Measurements from ENCODE around the gene CCDC33.

Gene CCDC33

GRCh38 chr15:74362482-74362881 lies 126.4 kb downstream of the CCDC33 start:
- no peak for DNase-seq (ENCODE audit: low spot score)

GRCh38 chr15:74364936-74365597 lies 128.9 kb downstream of the CCDC33 start:
- DNase-seq (ENCODE audit: low spot score), result no peak

- no peak for DNase-seq (ENCODE audit: low spot score)
Observed at GRCh38 chr15:74365598-74366445, 129.7 kb downstream of the CCDC33 start.

- no peak for DNase-seq (ENCODE audit: low spot score)
Observed at GRCh38 chr15:74367296-74367854, 131.2 kb downstream of the CCDC33 start, which contains the start of gene CYP11A1. TSS of gene CYP11A1 (minus strand) at chr15:74367646. CDS start at chr15:74367585, 61 bp downstream.

GRCh38 chr15:74368121-74368520 lies 132.0 kb downstream of the CCDC33 start:
- no peak for DNase-seq (ENCODE audit: low spot score)

GRCh38 chr15:74369084-74369745 lies 133.1 kb downstream of the CCDC33 start:
- no peak for DNase-seq (ENCODE audit: low spot score)

GRCh38 chr15:74369756-74370155 lies 133.6 kb downstream of the CCDC33 start:
- DNase-seq (ENCODE audit: low spot score), result no peak

- DNase-seq (ENCODE audit: low spot score), result no peak
Observed at GRCh38 chr15:74370471-74370870, 134.3 kb downstream of the CCDC33 start.

- DNase-seq (ENCODE audit: low spot score), result no peak
Observed at GRCh38 chr15:74373056-74373650, 137.0 kb downstream of the CCDC33 start.

GRCh38 chr15:74373731-74374647 lies 137.9 kb downstream of the CCDC33 start:
- DNase-seq (ENCODE audit: low spot score), result peak; percentile 91

- DNase-seq (ENCODE audit: low spot score), result no peak
Observed at GRCh38 chr15:74374648-74375302, 138.6 kb downstream of the CCDC33 start.

- peak; percentile 86 for DNase-seq (ENCODE audit: low spot score)
Observed at GRCh38 chr15:74375303-74375693, 139.2 kb downstream of the CCDC33 start.

GRCh38 chr15:74376226-74376625 lies 140.1 kb downstream of the CCDC33 start:
- DNase-seq (ENCODE audit: low spot score), result no peak

- no peak for DNase-seq (ENCODE audit: low spot score)
Observed at GRCh38 chr15:74376825-74377581, 140.9 kb downstream of the CCDC33 start.

- DNase-seq (ENCODE audit: low spot score), result no peak
Observed at GRCh38 chr15:74377831-74378766, 142.0 kb downstream of the CCDC33 start.

- no peak for DNase-seq (ENCODE audit: low spot score)
Observed at GRCh38 chr15:74378848-74379247, 142.7 kb downstream of the CCDC33 start.

GRCh38 chr15:74380361-74381189 lies 144.4 kb downstream of the CCDC33 start:
- no peak for DNase-seq (ENCODE audit: low spot score)

GRCh38 chr15:74381190-74381453 lies 145.0 kb downstream of the CCDC33 start:
- no peak for DNase-seq (ENCODE audit: low spot score)

Measured in hematopoietic multipotent progenitor cell treated with erythropoietin and hydrocortisone succinate and interleukin-3 and kit ligand, for 15 days (in vitro differentiated cells).